ENCODE measurements around the gene MYT1. TPM values are rescaled to one million over a fixed set of nuclear protein-coding genes. Genes with fewer than 3 reads are reported as not detected.

MYT1 gene
- total and polyA plus RNA-seq, 9 of the 15 experiments (the other 6 are each of a cell fraction or from before 2014, with no cell fraction given): 0.02 to 0.12 (median 0.06) TPM; not detected in 4

DNA sequence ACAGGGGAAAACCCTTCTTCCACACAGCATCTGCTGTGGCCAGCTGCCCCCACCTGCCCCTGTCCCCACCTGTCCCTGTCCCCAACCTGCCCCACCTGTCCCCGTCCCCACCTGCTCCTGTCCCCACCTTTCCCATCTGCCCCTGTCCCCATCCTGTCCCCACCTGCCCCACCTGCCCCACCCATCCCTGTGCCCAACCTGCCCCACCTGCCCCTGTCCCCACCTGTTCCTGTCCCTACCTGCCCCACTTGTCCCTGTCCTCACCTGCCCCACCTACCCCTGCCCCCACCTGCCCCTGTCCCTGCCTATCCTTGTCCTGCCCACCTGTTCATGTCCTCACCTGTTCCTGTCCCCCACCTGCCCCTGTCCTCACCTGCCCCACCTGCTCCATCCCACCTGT lies 6.4 kb upstream of the MYT1 start:
- no peak for TF ChIP-seq ZNF174 (CRISPR knock-in tag; IDR thresholded peaks at IDR 0.05)
- TF ChIP-seq MAFF (IDR thresholded peaks at IDR 0.05; ENCODE audit: low read length): no peak
- TF ChIP-seq, protein P1, sequence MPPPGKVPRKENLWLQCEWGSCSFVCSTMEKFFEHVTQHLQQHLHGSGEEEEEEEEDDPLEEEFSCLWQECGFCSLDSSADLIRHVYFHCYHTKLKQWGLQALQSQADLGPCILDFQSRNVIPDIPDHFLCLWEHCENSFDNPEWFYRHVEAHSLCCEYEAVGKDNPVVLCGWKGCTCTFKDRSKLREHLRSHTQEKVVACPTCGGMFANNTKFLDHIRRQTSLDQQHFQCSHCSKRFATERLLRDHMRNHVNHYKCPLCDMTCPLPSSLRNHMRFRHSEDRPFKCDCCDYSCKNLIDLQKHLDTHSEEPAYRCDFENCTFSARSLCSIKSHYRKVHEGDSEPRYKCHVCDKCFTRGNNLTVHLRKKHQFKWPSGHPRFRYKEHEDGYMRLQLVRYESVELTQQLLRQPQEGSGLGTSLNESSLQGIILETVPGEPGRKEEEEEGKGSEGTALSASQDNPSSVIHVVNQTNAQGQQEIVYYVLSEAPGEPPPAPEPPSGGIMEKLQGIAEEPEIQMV (tag; conservative IDR thresholded peaks at IDR 0.05; ENCODE audit: low read depth): no peak
- TF ChIP-seq MCM7 (IDR thresholded peaks at IDR 0.05): no peak
- TF ChIP-seq ELF4 (CRISPR knock-in tag; IDR thresholded peaks at IDR 0.05): no peak
- TF ChIP-seq, protein P2, sequence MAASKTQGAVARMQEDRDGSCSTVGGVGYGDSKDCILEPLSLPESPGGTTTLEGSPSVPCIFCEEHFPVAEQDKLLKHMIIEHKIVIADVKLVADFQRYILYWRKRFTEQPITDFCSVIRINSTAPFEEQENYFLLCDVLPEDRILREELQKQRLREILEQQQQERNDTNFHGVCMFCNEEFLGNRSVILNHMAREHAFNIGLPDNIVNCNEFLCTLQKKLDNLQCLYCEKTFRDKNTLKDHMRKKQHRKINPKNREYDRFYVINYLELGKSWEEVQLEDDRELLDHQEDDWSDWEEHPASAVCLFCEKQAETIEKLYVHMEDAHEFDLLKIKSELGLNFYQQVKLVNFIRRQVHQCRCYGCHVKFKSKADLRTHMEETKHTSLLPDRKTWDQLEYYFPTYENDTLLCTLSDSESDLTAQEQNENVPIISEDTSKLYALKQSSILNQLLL (CRISPR knock-in tag; IDR thresholded peaks at IDR 0.05; ENCODE audit: borderline replicate concordance): no peak
- no peak for TF ChIP-seq CCNT2 (IDR thresholded peaks at IDR 0.05; ENCODE audit: borderline replicate concordance, extremely low read depth, insufficient read length, low read depth, low read length)
- TF ChIP-seq RNF2 (IDR thresholded peaks at IDR 0.05): no peak
- no peak for TF ChIP-seq RBM17 (IDR thresholded peaks at IDR 0.05; ENCODE audit: borderline replicate concordance, low read depth, low read length)
- no peak for TF ChIP-seq PHF8 (IDR thresholded peaks at IDR 0.05; ENCODE audit: borderline replicate concordance, low read length)
- no peak for TF ChIP-seq ZSCAN32 (CRISPR knock-in tag; IDR thresholded peaks at IDR 0.05)
- TF ChIP-seq POLR2B (IDR thresholded peaks at IDR 0.05; ENCODE audit: low read depth, partially characterized antibody): no peak
- no peak for TF ChIP-seq ZNF23 (CRISPR knock-in tag; IDR thresholded peaks at IDR 0.05)
- TF ChIP-seq, protein P3, sequence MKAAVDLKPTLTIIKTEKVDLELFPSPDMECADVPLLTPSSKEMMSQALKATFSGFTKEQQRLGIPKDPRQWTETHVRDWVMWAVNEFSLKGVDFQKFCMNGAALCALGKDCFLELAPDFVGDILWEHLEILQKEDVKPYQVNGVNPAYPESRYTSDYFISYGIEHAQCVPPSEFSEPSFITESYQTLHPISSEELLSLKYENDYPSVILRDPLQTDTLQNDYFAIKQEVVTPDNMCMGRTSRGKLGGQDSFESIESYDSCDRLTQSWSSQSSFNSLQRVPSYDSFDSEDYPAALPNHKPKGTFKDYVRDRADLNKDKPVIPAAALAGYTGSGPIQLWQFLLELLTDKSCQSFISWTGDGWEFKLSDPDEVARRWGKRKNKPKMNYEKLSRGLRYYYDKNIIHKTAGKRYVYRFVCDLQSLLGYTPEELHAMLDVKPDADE (conservative IDR thresholded peaks at IDR 0.05; ENCODE audit: control insufficient read depth, low read depth, low read length): no peak
- in situ Hi-C loops (cut with MboI): no loop called here
- Histone ChIP-seq H3K9me1 (ENCODE audit: control insufficient read depth, insufficient read depth, low read length) (peaks cover 2% of the 10 kb centered on the region), H3K9ac (ENCODE audit: insufficient read depth in 1 of 2, low read depth in 2 of 2, low read length in 2 of 2) (no peak overlapping the region), H4K20me1 (replicated peaks; ENCODE audit: control insufficient read depth, insufficient read depth, low read length) (peaks cover 11% of the 10 kb centered on the region), H3K4me3 (no peak overlapping the region), H3K4me1 (replicated peaks in 1 of 2; ENCODE audit: control insufficient read depth in 2 of 2, insufficient read depth in 2 of 2, low read length in 2 of 2) (peaks cover 0 to 24% of the 10 kb centered on the region in 2 experiments; a peak in 1 of 5 replicates), H3K79me2 (ENCODE audit: control insufficient read depth, insufficient read depth, low read length) (no peaks in the 10 kb centered on the region), H3K27ac (ENCODE audit: extremely low read depth, low read depth, low read length) (no peak overlapping the region), H3K9me3 (replicated peaks; ENCODE audit: control insufficient read depth, insufficient read depth, low read depth, low read length) (no peaks in the 10 kb centered on the region), H3K27me3 (ENCODE audit: control insufficient read depth in 2 of 2, insufficient read depth in 2 of 2, low read length in 2 of 2) (peaks cover 5 to 72% of the 10 kb centered on the region in 2 experiments; a peak in 4 of 5 replicates), H3K4me2 (ENCODE audit: insufficient read depth, low read length) (no peak overlapping the region), H3K36me3 (ENCODE audit: control insufficient read depth, insufficient read depth, low read length) (no peaks in the 10 kb centered on the region), H2AFZ (ENCODE audit: low read depth, low read length) (no peak overlapping the region)
- DNase-seq (ENCODE audit: extremely low read depth in 1 of 4, low spot score in 3 of 4) (no peak), ATAC-seq (no peak), FAIRE-seq (no peak)
- POLR2A ChIA-PET: no interaction called here
- no TSS peak for BruUV-seq (replicated peaks)
- no CpG with 5 or more reads among the region's 1 CpG for WGBS (ENCODE audit: insufficient coverage, low coverage, missing lambda C conversion rate)
- intact Hi-C loops (cut with micrococcal nuclease): no loop called here
- CTCF ChIA-PET (ENCODE audit: low intra/inter-chr PET ratio): no interaction called here
